IPS DF 4.7 (cell line): ENCODE results near the gene CLIC4.

ENCODE experiments used
- DNase-seq: peaks from one replicate; pipeline ENCODE4 v3.0.0-alpha.2; 2013; ENCODE audit warnings: low spot score; ENCODE audit errors: extremely low read depth

CLIC4 gene

DNA sequence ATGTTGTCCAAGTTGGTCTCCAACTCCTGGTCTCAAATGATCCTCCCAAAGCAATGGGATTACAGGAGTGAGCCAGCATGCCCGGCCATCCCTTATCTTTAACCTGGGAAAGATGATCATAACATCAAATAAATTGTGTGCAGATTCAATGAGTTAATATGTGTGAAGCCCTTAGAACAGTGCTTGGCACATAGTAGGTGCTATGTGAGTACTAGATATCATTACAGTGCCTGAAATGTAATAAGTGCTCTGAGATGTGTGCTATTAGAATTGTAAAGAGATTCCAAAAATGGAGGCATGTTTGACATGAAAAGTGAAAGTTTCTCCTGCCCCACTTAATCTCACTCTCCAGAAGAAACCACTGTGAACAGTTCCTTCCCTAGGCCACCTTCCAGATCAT lies 113.0 kb downstream of the CLIC4 start:
- no peak for DNase-seq

- DNase-seq, result no peak
Measured at GRCh38 chr1:24859063-24860010, 114.1 kb downstream of the CLIC4 start.

- DNase-seq, result no peak
Measured at GRCh38 chr1:24860841-24861240, 115.6 kb downstream of the CLIC4 start.

DNA sequence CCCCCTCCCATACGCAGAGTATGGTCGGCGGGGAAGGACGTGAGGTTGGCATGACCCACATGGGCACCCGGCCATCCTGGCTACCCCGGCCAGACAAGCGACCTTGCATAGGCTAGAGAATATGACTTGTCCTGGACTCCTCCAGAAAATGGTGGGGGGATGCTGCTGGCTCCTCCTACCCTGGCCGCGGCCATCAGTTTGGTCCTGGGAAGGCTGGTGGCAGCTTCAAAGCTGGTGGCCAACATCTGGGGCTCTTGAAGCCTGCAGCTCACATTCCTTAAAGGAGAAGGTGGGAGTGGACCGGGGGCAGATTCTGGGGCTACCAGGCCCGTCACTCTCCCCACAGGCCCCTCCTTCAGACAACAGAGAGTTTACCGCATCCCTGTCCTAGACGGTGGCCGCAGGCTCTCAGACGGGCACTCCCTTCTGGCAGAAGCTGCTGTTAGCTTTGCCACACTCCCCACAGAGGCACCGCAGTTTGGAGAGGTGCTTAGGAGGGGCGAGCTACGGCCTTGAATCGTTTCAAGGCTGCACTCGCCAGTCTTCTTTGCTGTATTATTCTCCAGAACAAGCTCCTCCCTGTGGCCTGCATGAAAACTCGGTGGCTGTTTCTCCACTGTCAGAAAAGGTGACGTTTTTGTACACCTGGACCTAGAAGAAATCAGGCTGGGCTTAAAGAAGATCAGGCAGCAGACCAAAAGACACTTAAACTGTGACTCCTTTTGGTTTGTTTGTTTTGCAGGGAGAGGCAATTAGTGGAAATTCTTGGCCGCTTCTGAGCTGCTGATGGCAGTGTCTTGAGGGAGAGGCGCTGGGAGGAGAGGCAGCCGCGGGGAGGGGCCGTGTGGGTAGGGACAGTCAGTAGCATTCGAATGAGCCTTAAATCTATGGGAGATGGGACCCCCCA lies 116.8 kb downstream of the CLIC4 start:
- no peak for DNase-seq

DNA sequence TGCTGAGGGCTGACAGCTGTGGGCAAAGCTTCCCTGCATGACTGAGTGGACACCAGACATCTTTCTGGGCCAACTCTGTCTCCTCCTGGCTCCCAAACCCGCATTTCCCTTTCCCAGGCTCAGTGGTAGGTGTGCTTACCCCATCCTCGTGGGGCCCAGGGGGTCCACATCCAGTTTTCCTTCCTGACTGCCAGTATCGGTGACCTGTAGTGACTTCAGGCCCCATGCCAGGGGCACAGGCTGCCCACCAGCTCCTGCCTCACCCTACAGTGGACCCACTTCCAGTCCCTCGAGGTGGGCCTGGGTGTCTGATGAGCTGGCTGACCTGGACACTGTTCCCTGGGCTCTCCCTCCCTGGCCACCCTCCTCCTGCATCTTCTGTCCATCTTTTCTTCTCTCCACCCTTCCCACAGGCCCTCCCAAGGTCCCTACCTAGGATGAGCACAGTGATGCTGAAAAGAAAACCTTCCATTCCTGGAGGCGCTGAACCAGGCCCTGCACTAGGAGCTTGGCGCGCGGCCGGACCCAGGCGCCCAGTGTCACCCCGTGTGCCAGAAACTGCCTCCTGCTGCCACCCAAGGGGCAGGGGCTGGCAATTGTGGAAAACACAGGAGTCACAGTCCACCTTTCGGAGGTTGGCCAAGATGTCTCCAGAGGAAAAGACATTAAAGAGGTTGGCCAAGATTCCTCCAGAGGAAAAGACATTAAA lies 117.7 kb downstream of the CLIC4 start:
- DNase-seq, result no peak

- DNase-seq, result no peak
Measured at GRCh38 chr1:24864370-24864777, 119.1 kb downstream of the CLIC4 start.

GRCh38 chr1:24865168-24865567 lies 119.9 kb downstream of the CLIC4 start:
- DNase-seq, result no peak

DNA sequence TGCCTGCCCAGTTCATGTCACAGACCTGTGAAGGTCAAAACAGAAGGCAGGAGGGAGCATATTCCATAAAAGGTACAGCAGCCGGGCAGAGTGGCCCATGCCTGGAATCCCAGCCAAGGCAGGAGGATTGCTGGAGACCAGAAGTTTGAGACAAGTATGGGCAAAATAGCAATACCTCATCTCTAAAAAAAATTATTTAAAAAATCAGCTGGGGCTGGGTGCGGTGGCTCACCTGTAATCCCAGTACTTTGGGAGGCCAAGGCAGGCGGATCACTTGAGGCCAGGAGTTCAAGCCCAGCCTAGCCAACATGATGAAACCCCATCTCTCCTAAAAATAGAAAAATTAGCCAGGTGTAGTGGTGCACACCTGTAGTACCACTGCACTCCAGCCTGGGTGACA lies 120.3 kb downstream of the CLIC4 start:
- DNase-seq, result no peak

- no peak for DNase-seq
Measured at GRCh38 chr1:24866211-24867083, 121.2 kb downstream of the CLIC4 start.

DNA sequence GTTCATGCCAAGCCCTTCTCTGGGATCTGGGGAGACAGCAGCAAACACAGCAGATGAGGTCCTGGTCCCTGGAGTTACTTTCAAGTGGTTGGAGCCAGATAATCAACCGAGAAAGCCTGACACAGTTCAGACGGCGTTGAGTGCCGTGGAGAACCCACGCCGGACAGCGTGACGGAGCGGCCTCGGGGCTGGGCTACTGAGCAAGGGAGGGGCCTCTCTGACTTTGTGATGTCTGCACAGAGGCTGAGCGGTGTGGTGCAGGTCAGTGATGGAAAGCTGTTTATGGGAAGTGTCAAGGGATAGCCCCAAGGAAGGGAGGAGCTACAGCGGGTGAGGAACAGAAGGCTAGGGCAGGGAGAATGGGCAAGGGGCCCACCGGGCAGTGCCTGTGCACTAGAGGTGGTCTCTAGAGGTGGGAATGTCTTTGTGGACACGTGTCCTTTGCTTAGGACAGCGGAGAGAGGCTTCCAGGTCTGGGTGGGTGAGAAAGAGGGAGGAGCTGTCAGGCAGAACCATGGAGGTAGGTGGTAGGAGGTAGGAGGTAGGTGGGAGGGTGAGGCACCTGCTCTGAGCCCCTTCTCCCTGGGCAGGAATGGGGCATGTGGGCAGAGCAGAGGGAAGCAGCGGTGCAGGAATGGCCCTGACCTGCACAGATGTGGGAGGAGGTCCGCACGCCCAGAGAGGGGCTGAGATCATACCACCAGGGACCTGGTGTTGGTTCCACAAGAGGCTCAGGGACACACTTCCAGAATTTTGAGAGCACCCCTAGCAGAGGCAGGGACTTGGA lies 122.0 kb downstream of the CLIC4 start:
- DNase-seq, result no peak

GRCh38 chr1:24868016-24868875 lies 123.0 kb downstream of the CLIC4 start:
- no peak for DNase-seq

DNA sequence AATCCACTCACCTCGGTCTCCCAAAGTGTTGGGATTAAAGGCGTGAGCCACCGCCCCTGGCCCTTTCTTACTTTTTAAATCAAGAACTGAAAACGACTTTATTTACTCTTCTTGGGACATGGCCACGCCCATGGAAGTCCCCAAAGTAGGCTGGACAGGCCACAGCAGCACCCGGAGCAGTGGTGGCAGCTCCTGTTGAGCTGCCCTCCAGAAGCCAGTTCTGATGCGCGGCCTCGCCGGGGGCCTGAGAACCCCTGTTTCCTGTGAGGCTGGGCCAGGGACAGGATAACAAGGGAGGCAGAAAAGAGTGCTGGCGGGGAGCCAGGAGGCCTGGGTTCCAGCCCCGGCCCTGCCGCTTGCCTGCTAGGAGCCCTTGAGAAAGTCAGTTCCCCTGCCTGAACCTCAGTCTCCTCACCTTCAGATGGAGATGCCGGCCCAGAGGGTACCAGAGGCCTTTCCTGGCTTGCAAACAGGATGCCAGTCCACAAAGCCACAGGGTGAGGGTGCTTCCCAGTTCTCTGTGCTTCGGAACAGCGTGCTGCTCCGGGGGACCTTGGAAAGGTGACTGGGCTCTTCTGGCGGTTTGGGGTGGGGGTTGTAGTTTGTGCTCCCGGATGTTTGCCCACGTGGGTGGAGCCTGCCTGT lies 125.4 kb downstream of the CLIC4 start:
- DNase-seq, result no peak

DNA sequence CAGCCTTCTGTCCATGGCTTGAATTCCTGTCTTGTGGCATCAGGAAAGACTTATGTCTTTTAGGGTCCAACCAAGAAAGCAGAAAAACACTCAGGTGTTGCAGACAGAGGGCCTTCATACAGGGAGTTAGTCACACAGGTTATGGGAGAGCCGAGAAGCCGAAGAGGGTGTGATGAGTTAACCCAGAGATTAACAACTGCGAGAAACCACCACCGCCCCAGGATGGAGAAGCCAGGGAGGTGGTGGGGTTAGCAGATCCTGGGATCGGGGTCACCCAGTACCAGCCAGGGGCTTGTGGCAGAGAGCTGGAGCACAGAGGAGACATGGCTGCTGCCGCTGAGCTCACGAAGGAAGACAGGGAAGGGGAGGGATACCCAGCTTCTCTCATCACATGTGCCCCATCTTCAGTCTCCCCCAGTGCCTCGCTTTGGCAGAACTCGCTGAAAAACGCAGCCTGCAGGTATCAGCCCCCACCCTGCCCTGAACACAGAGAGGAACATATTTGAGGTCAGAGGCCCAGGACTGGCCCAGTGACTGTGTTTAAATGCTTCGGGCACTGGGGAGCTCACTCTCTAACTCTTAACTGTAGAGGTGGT lies 126.2 kb downstream of the CLIC4 start:
- DNase-seq, result no peak

DNA sequence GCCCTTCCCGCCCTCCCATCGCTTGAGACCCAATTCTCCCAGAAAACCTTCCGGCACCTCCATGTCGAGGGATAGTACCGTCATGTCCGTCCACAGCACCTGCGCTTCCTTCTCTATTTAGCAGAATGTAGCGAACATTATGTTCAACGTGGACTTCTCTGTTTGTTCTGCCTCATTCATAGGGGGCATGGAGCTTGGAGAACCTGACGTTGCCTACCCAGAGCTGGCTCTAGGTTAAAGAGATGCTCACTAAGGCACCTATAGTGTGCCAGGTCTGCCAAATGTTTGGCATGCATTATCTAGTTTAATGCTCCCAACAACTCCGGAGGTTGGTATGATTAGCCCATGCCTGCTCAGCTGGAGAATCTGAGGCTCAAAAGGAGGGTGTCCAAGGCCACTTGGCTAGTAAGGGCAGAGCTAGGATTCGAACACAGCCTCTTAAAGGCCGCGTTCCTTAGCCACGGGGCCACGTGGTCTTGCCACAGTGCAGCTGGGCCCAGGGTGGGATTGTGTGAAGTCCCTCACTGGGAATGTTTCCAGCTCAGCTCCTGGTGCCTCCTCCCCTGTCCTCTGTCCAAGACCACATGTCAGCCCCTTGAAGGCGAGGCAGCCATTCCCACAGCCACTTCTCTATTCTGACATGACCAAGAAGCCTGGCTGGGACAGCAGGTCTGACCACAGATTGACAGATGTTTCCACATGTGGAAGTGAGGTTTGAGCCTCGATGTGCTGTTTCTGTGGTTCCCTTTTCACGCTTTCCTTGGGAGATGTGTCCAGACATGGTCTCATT lies 127.0 kb downstream of the CLIC4 start:
- no peak for DNase-seq

GRCh38 chr1:24873148-24873547 lies 127.9 kb downstream of the CLIC4 start:
- DNase-seq, result no peak

DNA sequence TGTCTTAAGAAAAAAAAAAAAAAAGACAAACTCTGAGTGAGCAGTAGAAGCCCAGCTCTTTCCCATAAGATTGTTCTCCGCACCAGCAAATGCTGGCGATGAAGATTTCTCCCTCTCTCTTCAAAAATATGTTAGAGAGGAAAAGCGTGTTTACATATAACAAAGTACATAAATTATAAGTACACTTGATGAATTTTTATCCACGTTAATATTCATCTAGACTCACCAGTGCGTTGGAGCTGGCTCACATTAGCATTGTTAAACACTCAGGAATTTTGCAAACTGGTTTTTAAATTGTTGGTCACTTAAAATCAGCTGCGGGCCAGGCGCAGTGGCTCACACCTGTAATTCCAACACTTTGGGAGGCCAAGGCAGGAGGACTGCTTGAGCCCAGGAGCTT lies 128.8 kb downstream of the CLIC4 start:
- no peak for DNase-seq

GRCh38 chr1:24874611-24875234 lies 129.5 kb downstream of the CLIC4 start:
- no peak for DNase-seq
